SU-DHL-6 (cell line): ENCODE results near the gene DUS3L.

Experiments
- H2AFZ ChIP-seq: fragments of 200-600 bp; sonication (generic); 2 replicates; pipeline ENCODE4 v1.6.1; 2014; ENCODE audit warnings: low read depth, mild to moderate bottlenecking, moderate library complexity, mixed read lengths, antibody characterized with exemption, low read length; ENCODE audit not compliant: severe bottlenecking
- H3F3A ChIP-seq: fragments of 200-600 bp; shearing (Covaris generic); 2 replicates; pipeline ENCODE4 v1.6.0; 2016; ENCODE audit warnings: antibody characterized with exemption, mild to moderate bottlenecking; ENCODE audit not compliant: insufficient read depth
- H3K27ac ChIP-seq: fragments of 200-600 bp; sonication (generic); 2 replicates; pipeline ENCODE4 v1.5.1; 2016; ENCODE audit warnings: low read depth, mild to moderate bottlenecking, low read length, moderate library complexity, mixed read lengths
- H3K27me3 ChIP-seq: fragments of 200-600 bp; sonication (generic), shearing (Covaris generic); 2 replicates; pipeline ENCODE4 v1.6.0; 2014; ENCODE audit warnings: mild to moderate bottlenecking, low read length
- H3K36me3 ChIP-seq: fragments of 200-600 bp; sonication (generic); 2 replicates; pipeline ENCODE4 v1.6.1; 2014; ENCODE audit warnings: mild to moderate bottlenecking, low read length, mixed read lengths
- H3K4me2 ChIP-seq: fragments of 300-600, 200-600 bp; shearing (Covaris generic), sonication (generic); 2 replicates; pipeline ENCODE4 v1.6.0; 2014; ENCODE audit warnings: low read length, low read depth, mild to moderate bottlenecking; ENCODE audit not compliant: poor library complexity, severe bottlenecking
- H3K4me3 ChIP-seq: fragments of 200-600 bp; sonication (generic); 2 replicates; pipeline ENCODE4 v1.5.1; 2014; ENCODE audit warnings: antibody characterized with exemption, low read length, mild to moderate bottlenecking, mixed read lengths; ENCODE audit not compliant: insufficient read depth, poor library complexity, severe bottlenecking
- H3K79me2 ChIP-seq: fragments of 200-600 bp; sonication (generic); 2 replicates; pipeline ENCODE4 v1.6.1; 2014; ENCODE audit warnings: mild to moderate bottlenecking, low read length, moderate library complexity; ENCODE audit not compliant: insufficient read depth
- H3K9ac ChIP-seq: fragments of 200-600 bp; sonication (generic); 2 replicates; pipeline ENCODE4 v1.7.0; 2014; ENCODE audit warnings: mild to moderate bottlenecking, low read length
- H3K9me2 ChIP-seq: fragments of 200-600 bp; sonication (generic); replicated peaks from 2 replicates; pipeline ENCODE4 v1.6.1; 2014; ENCODE audit warnings: low read length; ENCODE audit not compliant: insufficient read depth
- H3K9me3 ChIP-seq: fragments of 200-600 bp; sonication (generic); 2 replicates; pipeline ENCODE4 v1.6.1; 2014; ENCODE audit warnings: low read length, mixed read lengths; ENCODE audit not compliant: insufficient read depth
- H4K20me1 ChIP-seq: fragments of 200-600 bp; sonication (generic); 2 replicates; pipeline ENCODE4 v1.6.1; 2014; ENCODE audit warnings: low read depth, mild to moderate bottlenecking, antibody characterized with exemption, low read length, moderate library complexity, mixed read lengths
- EZH2phosphoT487 ChIP-seq: fragments of 200-600 bp; sonication (generic), shearing (Covaris generic); conservative IDR thresholded peaks from 2 replicates; pipeline ENCODE4 v1.6.1; 2018; ENCODE audit warnings: mild to moderate bottlenecking, antibody characterized with exemption, low read length, moderate library complexity, mixed read lengths
- TF ChIP-seq, protein P1 (sequence below): fragments of 200-600 bp; sonication (generic); IDR thresholded peaks from one replicate; pipeline ENCODE4 v1.5.1; 2017; ENCODE audit warnings: antibody characterized with exemption, mild to moderate bottlenecking, low read length, moderate library complexity; ENCODE audit not compliant: insufficient read depth, poor library complexity, severe bottlenecking

The DUS3L gene

DNA sequence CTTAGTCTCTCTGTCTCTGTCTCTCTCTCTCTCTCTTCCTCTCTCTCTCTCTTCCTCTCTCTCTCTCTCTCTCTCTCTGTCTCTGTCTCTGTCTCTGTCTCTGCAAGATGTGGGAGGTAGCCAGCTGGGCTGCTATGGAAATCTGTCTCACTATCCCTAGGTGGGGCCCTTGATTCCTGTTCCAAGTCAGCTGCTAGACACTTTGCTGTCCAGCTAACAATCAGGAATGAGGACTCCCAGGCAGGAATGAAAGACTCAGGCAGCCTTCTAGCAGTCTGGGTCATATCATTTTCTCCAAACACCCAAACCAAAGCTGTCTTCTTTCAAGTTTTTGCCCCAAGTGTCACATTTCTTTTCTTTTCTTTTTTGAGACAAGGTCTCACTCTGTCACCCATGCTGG lies 47.3 kb downstream of the DUS3L start:
- no peaks in the 10 kb centered on the region for H3K36me3 ChIP-seq
- H3F3A ChIP-seq: no peaks in the 10 kb centered on the region
- H3K4me3 ChIP-seq: no peak overlapping the region
- no peaks in the 10 kb centered on the region for H4K20me1 ChIP-seq
- no peaks in the 10 kb centered on the region for H3K27me3 ChIP-seq
- no peak overlapping the region for H3K9ac ChIP-seq
- H3K9me2 ChIP-seq: no peaks in the 10 kb centered on the region
- no peak overlapping the region for H3K4me2 ChIP-seq
- H2AFZ ChIP-seq: no peak overlapping the region
- no peaks in the 10 kb centered on the region for H3K79me2 ChIP-seq
- no peaks in the 10 kb centered on the region for H3K9me3 ChIP-seq
- H3K27ac ChIP-seq: no peak overlapping the region
- TF ChIP-seq, protein P1, sequence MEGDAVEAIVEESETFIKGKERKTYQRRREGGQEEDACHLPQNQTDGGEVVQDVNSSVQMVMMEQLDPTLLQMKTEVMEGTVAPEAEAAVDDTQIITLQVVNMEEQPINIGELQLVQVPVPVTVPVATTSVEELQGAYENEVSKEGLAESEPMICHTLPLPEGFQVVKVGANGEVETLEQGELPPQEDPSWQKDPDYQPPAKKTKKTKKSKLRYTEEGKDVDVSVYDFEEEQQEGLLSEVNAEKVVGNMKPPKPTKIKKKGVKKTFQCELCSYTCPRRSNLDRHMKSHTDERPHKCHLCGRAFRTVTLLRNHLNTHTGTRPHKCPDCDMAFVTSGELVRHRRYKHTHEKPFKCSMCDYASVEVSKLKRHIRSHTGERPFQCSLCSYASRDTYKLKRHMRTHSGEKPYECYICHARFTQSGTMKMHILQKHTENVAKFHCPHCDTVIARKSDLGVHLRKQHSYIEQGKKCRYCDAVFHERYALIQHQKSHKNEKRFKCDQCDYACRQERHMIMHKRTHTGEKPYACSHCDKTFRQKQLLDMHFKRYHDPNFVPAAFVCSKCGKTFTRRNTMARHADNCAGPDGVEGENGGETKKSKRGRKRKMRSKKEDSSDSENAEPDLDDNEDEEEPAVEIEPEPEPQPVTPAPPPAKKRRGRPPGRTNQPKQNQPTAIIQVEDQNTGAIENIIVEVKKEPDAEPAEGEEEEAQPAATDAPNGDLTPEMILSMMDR: no peak
- TF ChIP-seq EZH2phosphoT487: no peak

DNA sequence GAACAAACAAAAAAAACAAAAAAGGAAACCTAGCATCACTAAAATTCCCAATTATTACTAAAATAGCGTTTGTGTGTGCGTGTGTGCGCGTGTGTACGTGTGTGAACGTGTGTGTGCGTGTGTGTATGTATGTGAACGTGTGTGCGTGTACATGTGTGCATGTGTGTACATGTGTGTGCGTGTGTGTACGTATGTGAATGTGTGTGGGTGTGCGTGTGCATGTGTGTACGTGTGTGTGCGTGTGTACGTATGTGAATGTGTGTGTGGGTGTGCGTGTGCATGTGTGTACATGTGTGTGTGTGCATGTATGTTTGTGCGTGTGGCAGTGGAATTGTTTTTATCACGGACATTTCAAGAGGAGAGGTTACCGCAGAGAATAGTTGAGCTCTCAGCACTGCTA lies 48.9 kb downstream of the DUS3L start:
- Histone ChIP-seq H4K20me1 (no peaks in the 10 kb centered on the region), H2AFZ (no peak overlapping the region), H3K9me3 (no peaks in the 10 kb centered on the region), H3K9me2 (no peaks in the 10 kb centered on the region), H3K27ac (no peak overlapping the region), H3K9ac (no peak overlapping the region), H3K79me2 (no peaks in the 10 kb centered on the region), H3K4me2 (no peak overlapping the region), H3K36me3 (no peaks in the 10 kb centered on the region), H3K4me3 (no peak overlapping the region), H3F3A (no peaks in the 10 kb centered on the region), H3K27me3 (no peaks in the 10 kb centered on the region)
- TF ChIP-seq, protein P1: no peak
- TF ChIP-seq EZH2phosphoT487: no peak

DNA sequence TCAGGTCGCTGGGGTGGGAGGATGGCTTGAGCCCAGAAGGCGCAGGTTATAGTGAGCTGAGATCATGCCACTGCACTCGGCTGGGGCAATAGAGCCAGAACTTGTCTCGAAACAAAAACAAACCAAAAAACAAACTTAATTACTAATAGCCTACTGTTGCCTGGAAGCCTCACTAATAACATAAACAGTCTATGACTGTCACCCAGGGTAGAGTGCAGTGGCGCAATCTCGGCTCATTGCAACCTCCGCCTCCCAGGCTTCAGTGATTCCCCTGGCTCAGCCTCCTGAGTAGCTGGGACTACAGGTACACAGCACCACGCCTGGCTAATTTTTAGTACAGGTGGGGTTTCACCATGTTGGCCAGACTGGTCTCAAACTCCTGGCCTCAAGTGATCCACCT lies 52.5 kb downstream of the DUS3L start:
- no peak overlapping the region for H3K4me2 ChIP-seq
- TF ChIP-seq, protein P1: no peak
- no peak for TF ChIP-seq EZH2phosphoT487
- H3K27ac ChIP-seq: no peak overlapping the region
- no peaks in the 10 kb centered on the region for H3F3A ChIP-seq
- H3K4me3 ChIP-seq: no peak overlapping the region
- no peaks in the 10 kb centered on the region for H3K9me2 ChIP-seq
- H3K36me3 ChIP-seq: no peaks in the 10 kb centered on the region
- H2AFZ ChIP-seq: no peak overlapping the region
- no peaks in the 10 kb centered on the region for H3K9me3 ChIP-seq
- no peaks in the 10 kb centered on the region for H3K27me3 ChIP-seq
- H3K9ac ChIP-seq: no peak overlapping the region
- H4K20me1 ChIP-seq: no peaks in the 10 kb centered on the region
- H3K79me2 ChIP-seq: no peaks in the 10 kb centered on the region
